H9 (cell line): ENCODE measurements around the gene FLRT2. TPM values are rescaled to one million over a fixed set of nuclear protein-coding genes. Genes with fewer than 3 reads are reported as not detected.

Experiments
- DNase-seq: peaks from one replicate; pipeline ENCODE4 v3.0.0-alpha.2; 2017
- H2AFZ ChIP-seq: one replicate; pipeline ENCODE4 v1.6.1; 2013; ENCODE audit warnings: mild to moderate bottlenecking, low read length, control low read depth, moderate library complexity
- H2AK5ac ChIP-seq: 2 replicates; pipeline ENCODE4 v1.6.1; 2013; ENCODE audit warnings: low read length, control low read depth, mixed read lengths; ENCODE audit not compliant: insufficient read length
- H2BK120ac ChIP-seq: one replicate; pipeline ENCODE4 v1.6.1; 2013; ENCODE audit warnings: low read depth, mild to moderate bottlenecking, low read length, control low read depth, inconsistent platforms; ENCODE audit not compliant: poor library complexity, severe bottlenecking
- H2BK12ac ChIP-seq: 2 replicates; pipeline ENCODE4 v1.6.1; 2013; ENCODE audit warnings: low read length, control low read depth, mixed read lengths, low read depth; ENCODE audit not compliant: insufficient read length
- H2BK15ac ChIP-seq: 2 replicates; pipeline ENCODE4 v1.6.1; 2013; ENCODE audit warnings: low read depth, low read length, control low read depth
- H2BK20ac ChIP-seq: one replicate; pipeline ENCODE4 v1.6.1; 2013; ENCODE audit warnings: low read depth, mild to moderate bottlenecking, low read length, control low read depth, inconsistent platforms; ENCODE audit not compliant: poor library complexity, severe bottlenecking
- H2BK5ac ChIP-seq: 2 replicates; pipeline ENCODE4 v1.6.1; 2013; ENCODE audit warnings: low read length, control low read depth, mixed read lengths; ENCODE audit not compliant: insufficient read length
- H3K14ac ChIP-seq: 2 replicates; pipeline ENCODE4 v1.6.1; 2013; ENCODE audit warnings: low read length, control low read depth; ENCODE audit not compliant: insufficient read depth
- H3K18ac ChIP-seq: 2 replicates; pipeline ENCODE4 v1.6.1; 2013; ENCODE audit warnings: low read depth, mild to moderate bottlenecking, mixed read lengths, low read length, control low read depth; ENCODE audit not compliant: insufficient read length
- H3K23ac ChIP-seq: 2 replicates; pipeline ENCODE4 v1.6.1; 2013; ENCODE audit warnings: low read length, control low read depth, mixed read lengths, low read depth; ENCODE audit not compliant: insufficient read length
- H3K23me2 ChIP-seq: 2 replicates; pipeline ENCODE4 v1.6.1; 2013; ENCODE audit warnings: low read depth, mild to moderate bottlenecking, mixed read lengths, low read length, control low read depth; ENCODE audit not compliant: insufficient read length, poor library complexity, severe bottlenecking
- H3K27ac ChIP-seq: 2 replicates; pipeline ENCODE4 v1.5.1; 2013; ENCODE audit warnings: low read length, control low read depth, mixed read lengths, low read depth; ENCODE audit not compliant: insufficient read length
- H3K27me3 ChIP-seq: 2 replicates; pipeline ENCODE4 v1.6.1; 2013; ENCODE audit warnings: low read length, control low read depth, inconsistent platforms; ENCODE audit not compliant: insufficient read depth
- H3K4ac ChIP-seq: 2 replicates; pipeline ENCODE4 v1.6.1; 2013; ENCODE audit warnings: low read depth, mild to moderate bottlenecking, control low read depth, inconsistent platforms, low read length, moderate library complexity
- H3K4me1 ChIP-seq: 2 replicates; pipeline ENCODE4 v1.6.1; 2013; ENCODE audit warnings: low read length, control low read depth, inconsistent platforms; ENCODE audit not compliant: insufficient read depth
- H3K4me2 ChIP-seq: 2 replicates; pipeline ENCODE4 v1.6.1; 2013; ENCODE audit warnings: low read length, control low read depth, mixed read lengths; ENCODE audit not compliant: insufficient read length, insufficient read depth
- H3K56ac ChIP-seq: 2 replicates; pipeline ENCODE4 v1.6.1; 2013; ENCODE audit warnings: low read depth, mild to moderate bottlenecking, mixed read lengths, low read length, control low read depth; ENCODE audit not compliant: insufficient read length
- H3K79me1 ChIP-seq: 2 replicates; pipeline ENCODE4 v1.6.1; 2013; ENCODE audit warnings: low read depth, mild to moderate bottlenecking, moderate library complexity, low read length, control low read depth, inconsistent platforms; ENCODE audit not compliant: insufficient read depth, poor library complexity, severe bottlenecking
- H3K79me2 ChIP-seq: 2 replicates; pipeline ENCODE4 v1.6.1; 2013; ENCODE audit warnings: low read length, control low read depth, inconsistent platforms; ENCODE audit not compliant: insufficient read depth
- H3K9ac ChIP-seq: 2 replicates; pipeline ENCODE4 v1.6.1; 2013; ENCODE audit warnings: low read length, control low read depth, mixed read lengths; ENCODE audit not compliant: insufficient read length; ENCODE audit errors: extremely low read depth
- H3K9me3 ChIP-seq: one replicate; pipeline ENCODE4 v1.6.1; 2013; ENCODE audit warnings: low read depth, low read length, inconsistent platforms; ENCODE audit not compliant: control insufficient read depth
- H3T11ph ChIP-seq: one replicate; pipeline ENCODE4 v1.6.1; 2013; ENCODE audit warnings: mild to moderate bottlenecking, low read length, control low read depth, inconsistent platforms
- H4K20me1 ChIP-seq: one replicate; pipeline ENCODE4 v1.6.1; 2013; ENCODE audit not compliant: control insufficient read depth, insufficient read length, insufficient read depth
- H4K5ac ChIP-seq: 2 replicates; pipeline ENCODE4 v1.6.1; 2013; ENCODE audit warnings: low read depth, mild to moderate bottlenecking, mixed read lengths, low read length, control low read depth; ENCODE audit not compliant: insufficient read length
- H4K8ac ChIP-seq: replicated peaks from 2 replicates; pipeline ENCODE4 v1.6.1; 2013; ENCODE audit warnings: low read length, control low read depth, mixed read lengths, low read depth; ENCODE audit not compliant: insufficient read length
- H4K91ac ChIP-seq: 2 replicates; pipeline ENCODE4 v1.6.1; 2013; ENCODE audit warnings: low read depth, mild to moderate bottlenecking, moderate library complexity, mixed read lengths, low read length, control low read depth; ENCODE audit not compliant: insufficient read length
- H3K27ac Mint-ChIP-seq, 3 experiments: 2 replicates in 2 of 3; 3 replicates in 1 of 3; pipeline ENCODE4 v1.8.0; 2020 to 2021; ENCODE audit warnings: mixed read lengths in 3 of 3, mild to moderate bottlenecking in 1 of 3, moderate library complexity in 1 of 3
- H3K27me3 Mint-ChIP-seq: 2 replicates; pipeline ENCODE4 v1.8.0; 2021; ENCODE audit warnings: low read depth, mild to moderate bottlenecking, moderate library complexity, mixed read lengths
- H3K36me3 Mint-ChIP-seq, 3 experiments: 2 replicates in 2 of 3; 3 replicates in 1 of 3; pipeline ENCODE4 v1.8.0; 2020 to 2021; ENCODE audit warnings: low read depth in 3 of 3, mixed read lengths in 3 of 3; ENCODE audit not compliant: insufficient read depth in 1 of 3
- H3K4me1 Mint-ChIP-seq, 2 experiments: 2 replicates each; pipeline ENCODE4 v1.8.0; 2020; ENCODE audit warnings: mixed read lengths in 2 of 2
- H3K4me3 Mint-ChIP-seq, 2 experiments: 2 replicates in 1 of 2; 3 replicates in 1 of 2; pipeline ENCODE4 v1.8.0; 2020 to 2021; ENCODE audit warnings: mild to moderate bottlenecking in 2 of 2, mixed read lengths in 2 of 2, moderate library complexity in 1 of 2
- H3K9me3 Mint-ChIP-seq, 2 experiments: 2 replicates in 1 of 2; 3 replicates in 1 of 2; pipeline ENCODE4 v1.8.0; 2020; ENCODE audit warnings: mild to moderate bottlenecking in 2 of 2, mixed read lengths in 2 of 2, moderate library complexity in 1 of 2
- WGBS: extraction: QIAGEN DNeasy Blood & Tissue Kit; methylation state at CpG from one replicate; pipeline ENCODE4 v1.1.7; 2013; ENCODE audit warnings: missing lambda C conversion rate, low lambda C conversion rate, mixed read lengths; ENCODE audit not compliant: insufficient read length; ENCODE audit errors: extremely low coverage; 5-methylcytosine and 5-hydroxymethylcytosine counted together
- total RNA-seq: library from RNA; stranded (reverse); gene quantifications from 2 replicates; pipeline ENCODE4 v1.2.1, GENCODE V29; 2021
- TF ChIP-seq, protein P1 (sequence below): fragments of 200-600 bp; sonication (generic); conservative IDR thresholded peaks from 3 replicates; pipeline ENCODE4 v1.8.0; 2021; ENCODE audit warnings: antibody characterized with exemption, mild to moderate bottlenecking

The FLRT2 gene
- total RNA-seq, 1 experiment from 2014 or later = 3.3 TPM

GRCh38 chr14:85660243-85660922 lies 130.4 kb downstream of the FLRT2 start:
- no peak overlapping the region for H3K14ac ChIP-seq
- no peak overlapping the region for H3K4me2 ChIP-seq
- H3K23me2 ChIP-seq = no peaks in the 10 kb centered on the region
- H2BK12ac ChIP-seq = no peak overlapping the region
- no peak overlapping the region for H3K27ac ChIP-seq
- H3K79me2 ChIP-seq = no peaks in the 10 kb centered on the region
- H4K20me1 ChIP-seq = no peaks in the 10 kb centered on the region
- no peaks in the 10 kb centered on the region for H3K36me3 Mint-ChIP-seq
- no peak for DNase-seq
- whole genome bisulfite sequencing = no CpG with 5 or more reads among the region's 2 CpGs
- H3K23ac ChIP-seq = no peak overlapping the region
- no peak overlapping the region for H4K91ac ChIP-seq
- H2BK5ac ChIP-seq = no peak overlapping the region
- H4K5ac ChIP-seq = no peak overlapping the region
- no peak overlapping the region for H2AK5ac ChIP-seq
- no peak overlapping the region for H3K4ac ChIP-seq
- TF ChIP-seq, protein P1, sequence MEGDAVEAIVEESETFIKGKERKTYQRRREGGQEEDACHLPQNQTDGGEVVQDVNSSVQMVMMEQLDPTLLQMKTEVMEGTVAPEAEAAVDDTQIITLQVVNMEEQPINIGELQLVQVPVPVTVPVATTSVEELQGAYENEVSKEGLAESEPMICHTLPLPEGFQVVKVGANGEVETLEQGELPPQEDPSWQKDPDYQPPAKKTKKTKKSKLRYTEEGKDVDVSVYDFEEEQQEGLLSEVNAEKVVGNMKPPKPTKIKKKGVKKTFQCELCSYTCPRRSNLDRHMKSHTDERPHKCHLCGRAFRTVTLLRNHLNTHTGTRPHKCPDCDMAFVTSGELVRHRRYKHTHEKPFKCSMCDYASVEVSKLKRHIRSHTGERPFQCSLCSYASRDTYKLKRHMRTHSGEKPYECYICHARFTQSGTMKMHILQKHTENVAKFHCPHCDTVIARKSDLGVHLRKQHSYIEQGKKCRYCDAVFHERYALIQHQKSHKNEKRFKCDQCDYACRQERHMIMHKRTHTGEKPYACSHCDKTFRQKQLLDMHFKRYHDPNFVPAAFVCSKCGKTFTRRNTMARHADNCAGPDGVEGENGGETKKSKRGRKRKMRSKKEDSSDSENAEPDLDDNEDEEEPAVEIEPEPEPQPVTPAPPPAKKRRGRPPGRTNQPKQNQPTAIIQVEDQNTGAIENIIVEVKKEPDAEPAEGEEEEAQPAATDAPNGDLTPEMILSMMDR = no peak
- no peaks in the 10 kb centered on the region for H3K27me3 Mint-ChIP-seq
- H2BK120ac ChIP-seq = no peak overlapping the region
- H2BK15ac ChIP-seq = no peak overlapping the region
- H3K27ac Mint-ChIP-seq = no peak overlapping the region
- no peaks in the 10 kb centered on the region for H3K27me3 ChIP-seq
- no peak overlapping the region for H3K9ac ChIP-seq
- H3K4me3 Mint-ChIP-seq = no peak overlapping the region
- H3T11ph ChIP-seq = no peak overlapping the region
- no peaks in the 10 kb centered on the region for H3K4me1 ChIP-seq
- no peak overlapping the region for H3K56ac ChIP-seq
- no peak overlapping the region for H2BK20ac ChIP-seq
- no peaks in the 10 kb centered on the region for H3K9me3 ChIP-seq
- no peaks in the 10 kb centered on the region for H3K9me3 Mint-ChIP-seq
- no peak overlapping the region for H2AFZ ChIP-seq
- H3K18ac ChIP-seq = no peak overlapping the region
- H3K79me1 ChIP-seq = no peaks in the 10 kb centered on the region
- H4K8ac ChIP-seq = no peak overlapping the region
- peaks cover 7 to 9% of the 10 kb centered on the region in 2 experiments; a peak in 2 of 4 replicates for H3K4me1 Mint-ChIP-seq
